Measurements from ENCODE around the gene FHOD3.

GRCh38 chr18:36389811-36390581 lies 92.5 kb downstream of the FHOD3 start:
- TF ChIP-seq GATA2 (IDR thresholded peaks at IDR 0.05; ENCODE audit: low read depth, low read length) (peak; percentile 18; the same call in 1 of the 2 replicates), GATA3 (IDR thresholded peaks at IDR 0.05; ENCODE audit: low read depth, low read length) (no peak)

All from SH-SY5Y (cell line).